ENCODE measurements around the gene DPP10.

The DPP10 gene

DNA sequence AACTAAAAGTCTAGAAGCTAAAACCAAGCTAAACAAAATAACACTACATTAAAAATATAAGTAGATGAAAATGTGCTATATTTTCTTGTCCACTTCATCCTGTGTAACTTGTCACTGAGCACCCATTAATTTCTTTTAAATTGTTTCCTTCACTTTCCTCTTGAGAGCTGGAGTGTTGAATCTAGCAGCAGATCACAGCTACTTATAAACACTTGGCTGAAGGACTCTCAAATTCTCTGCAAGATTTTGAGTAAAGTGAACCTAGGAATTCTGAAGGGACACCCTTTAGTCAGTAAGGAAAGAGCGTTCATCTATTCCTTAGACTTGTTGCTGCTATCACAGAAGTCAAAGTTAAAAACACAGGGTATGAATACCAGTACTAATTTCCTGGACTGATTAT lies 1163.9 kb downstream of the DPP10 start:
- DNase-seq, result no peak

DNA sequence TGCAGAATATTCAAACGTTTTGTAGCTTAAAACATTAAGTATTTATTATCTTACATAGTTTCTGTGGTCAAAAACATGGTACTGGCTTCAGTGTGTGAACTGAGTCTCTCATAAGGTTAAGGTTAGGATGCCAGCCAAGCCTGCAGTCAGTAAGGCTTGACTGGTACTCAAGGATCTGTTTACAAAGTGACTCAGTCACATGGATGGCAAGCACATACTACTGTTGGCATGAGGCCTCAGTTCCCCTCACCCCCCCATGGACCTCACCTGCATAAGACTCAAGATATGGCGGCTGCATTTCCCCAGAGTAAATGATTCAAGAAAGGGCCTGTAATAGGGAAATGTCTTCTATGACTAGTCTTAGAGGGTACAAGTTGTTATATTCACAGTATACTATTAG lies 1167.5 kb downstream of the DPP10 start:
- DNase-seq, result no peak

DNA sequence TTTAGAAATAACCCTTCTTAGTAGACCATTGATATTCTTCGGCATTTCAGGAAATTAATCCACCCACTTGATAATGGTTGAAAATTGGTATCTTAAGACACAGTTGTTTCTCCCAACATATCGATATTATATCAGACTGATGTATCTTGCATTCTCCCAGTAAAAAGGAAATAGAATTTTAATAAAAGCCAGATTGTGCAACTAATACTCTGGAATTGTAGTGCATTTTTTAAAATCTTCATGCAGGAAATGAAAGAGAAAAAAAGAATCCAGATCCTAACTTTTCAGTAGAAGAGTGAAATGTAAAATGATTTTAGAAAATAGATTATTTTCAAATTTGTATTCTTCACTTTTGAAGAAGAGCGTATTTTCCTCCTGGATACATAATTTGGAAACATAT lies 1168.4 kb downstream of the DPP10 start:
- no peak for DNase-seq

DNA sequence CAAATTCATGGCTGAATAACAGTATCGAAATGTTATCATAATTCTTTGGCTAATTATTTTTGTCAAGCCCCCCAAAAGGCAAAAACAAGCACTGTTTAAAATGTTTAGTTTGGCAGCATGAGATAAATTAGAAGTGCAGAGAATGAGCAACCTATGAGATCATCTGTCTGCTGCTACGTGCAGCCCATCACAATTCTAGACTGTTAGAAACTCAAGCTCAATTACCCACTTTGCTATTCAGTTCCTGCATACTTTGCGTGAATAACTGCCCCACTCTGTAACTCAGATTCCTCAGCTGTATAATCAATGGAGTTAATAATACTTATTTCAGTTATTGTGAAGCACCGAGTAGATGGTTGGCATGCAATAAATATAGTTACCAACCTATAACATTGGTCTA lies 1181.9 kb downstream of the DPP10 start:
- no peak for DNase-seq

DNA sequence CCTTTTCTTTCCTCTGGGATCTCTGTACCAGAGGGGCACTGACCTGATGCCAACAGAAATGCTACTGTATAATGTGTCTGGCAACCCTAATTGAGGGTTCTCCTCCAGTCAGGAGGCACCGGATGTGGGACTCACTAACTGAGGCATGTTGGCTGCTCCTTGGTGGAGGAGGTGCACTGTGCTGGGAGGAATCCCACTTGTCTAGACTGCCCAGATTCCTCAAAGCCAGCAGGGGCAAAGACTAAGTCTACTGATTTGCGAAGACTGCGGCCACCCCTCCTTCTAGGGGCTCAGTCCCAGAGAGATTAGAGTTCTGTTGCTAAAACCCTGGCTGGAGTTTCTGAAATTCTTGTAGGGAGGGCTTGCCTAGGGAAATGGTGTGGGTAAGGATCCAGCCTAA lies 1192.1 kb downstream of the DPP10 start:
- DNase-seq, result no peak

DNA sequence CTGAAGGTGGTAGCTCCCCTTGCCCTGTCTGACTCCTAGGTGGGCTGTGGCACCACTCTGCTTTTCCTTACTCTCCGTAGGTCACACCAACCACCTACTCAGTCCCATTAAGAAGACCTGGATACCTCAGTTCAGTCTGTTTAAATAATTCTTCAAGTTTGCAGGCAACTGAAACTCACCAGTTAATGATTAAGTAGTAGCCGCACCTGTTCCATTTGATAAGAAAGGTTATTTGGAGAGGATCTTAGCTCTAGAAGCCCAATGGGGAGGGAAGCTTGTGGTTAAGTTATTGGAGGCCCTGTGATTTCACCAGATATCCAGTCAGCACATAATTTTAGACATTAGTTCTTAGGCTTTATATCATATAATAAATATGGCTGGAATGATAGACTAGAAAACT lies 1193.0 kb downstream of the DPP10 start:
- DNase-seq, result no peak

DNA sequence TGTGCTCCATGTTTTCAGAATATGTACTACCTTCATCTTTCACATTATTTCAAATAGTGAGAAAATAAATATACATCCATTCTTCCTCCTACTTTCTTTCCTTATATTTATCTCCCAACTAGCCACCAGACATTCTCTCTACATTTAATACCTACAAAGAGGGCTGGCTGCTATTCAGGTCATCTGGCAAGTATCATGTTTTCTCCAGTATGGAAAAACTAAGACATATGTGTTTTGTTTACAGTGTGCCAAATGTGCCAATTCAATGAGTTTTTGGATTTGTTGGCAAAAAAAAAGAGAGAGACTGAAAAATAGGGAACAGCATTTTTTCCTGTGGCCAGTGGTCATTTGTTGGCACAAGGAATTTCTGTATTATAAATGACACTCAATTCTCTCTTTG lies 1207.3 kb downstream of the DPP10 start:
- DNase-seq, result no peak

DNA sequence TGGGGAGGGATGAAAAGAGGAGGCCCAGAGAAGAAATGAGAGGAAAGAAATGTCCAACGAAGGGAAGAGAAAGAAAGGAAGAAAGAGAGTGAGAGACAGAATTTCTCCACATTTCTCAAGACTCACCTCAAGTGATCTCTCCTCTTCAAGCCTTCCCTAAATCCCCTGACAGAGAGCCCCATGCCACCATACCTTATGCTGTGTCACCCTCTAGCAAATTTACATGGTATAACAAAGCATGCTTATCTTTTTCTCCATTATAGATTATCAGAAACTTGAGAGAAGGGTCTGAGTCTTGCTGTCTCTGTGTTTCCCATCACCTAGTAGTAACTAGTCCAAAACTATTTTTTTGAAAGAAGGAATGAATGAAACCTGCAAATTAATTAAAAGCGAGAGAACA lies 1208.4 kb downstream of the DPP10 start:
- DNase-seq, result no peak

DNA sequence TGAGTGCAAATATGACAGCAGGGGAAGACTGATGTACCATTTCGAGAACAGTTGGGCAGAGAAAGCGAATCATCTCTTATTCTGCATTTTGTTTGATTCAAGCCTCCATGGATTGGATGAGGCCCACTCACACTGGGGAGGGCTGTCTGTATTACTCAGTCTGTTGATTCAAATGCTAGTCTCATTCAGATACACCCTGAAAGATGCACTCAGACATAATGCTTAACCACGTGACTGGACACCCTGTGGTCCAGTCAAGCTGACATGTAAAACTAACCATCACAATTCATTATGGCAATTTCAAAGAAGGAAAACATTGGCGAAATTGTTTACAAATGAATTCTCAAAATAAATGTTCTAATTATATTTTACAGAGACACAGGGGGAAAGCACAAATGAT lies 1210.2 kb downstream of the DPP10 start:
- no peak for DNase-seq

DNA sequence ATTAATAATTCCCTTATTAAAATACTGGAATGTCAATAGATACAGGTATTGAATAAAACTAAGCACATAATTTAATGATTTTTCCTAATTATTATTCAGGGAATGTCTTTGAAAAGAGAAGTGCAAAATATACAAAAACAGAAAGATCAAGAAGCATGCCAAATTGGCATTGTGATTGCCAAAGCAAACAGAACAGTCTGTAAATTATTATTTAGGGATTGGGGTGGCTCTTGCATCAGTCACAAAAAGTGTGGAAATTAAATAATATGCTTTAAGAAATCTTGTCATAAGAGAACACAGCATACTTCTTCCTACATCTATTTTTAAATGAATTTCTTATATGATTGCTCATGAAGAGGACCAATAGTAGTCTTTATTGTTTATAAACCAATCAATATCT lies 1211.9 kb downstream of the DPP10 start:
- DNase-seq, result no peak

DNA sequence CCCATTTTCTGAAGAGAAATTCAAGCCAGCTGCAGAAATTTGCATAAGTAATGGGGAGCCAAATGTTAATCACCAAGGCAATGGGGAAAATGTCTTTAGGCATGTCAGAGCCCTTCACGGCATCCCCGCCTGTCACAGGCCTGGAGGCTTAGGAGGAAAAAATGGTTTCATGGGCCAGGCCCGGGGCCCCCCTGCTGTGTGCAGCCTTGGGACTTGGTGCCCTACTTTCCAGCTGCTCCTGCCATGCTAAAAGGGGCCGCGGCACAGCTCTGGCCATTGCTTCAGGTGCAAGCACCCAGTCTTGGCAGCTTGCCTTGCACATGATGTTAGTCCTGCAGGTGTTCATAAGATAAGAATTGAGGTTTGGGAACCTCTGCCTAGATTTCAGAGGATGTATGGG lies 1235.7 kb downstream of the DPP10 start:
- DNase-seq, result no peak

DNA sequence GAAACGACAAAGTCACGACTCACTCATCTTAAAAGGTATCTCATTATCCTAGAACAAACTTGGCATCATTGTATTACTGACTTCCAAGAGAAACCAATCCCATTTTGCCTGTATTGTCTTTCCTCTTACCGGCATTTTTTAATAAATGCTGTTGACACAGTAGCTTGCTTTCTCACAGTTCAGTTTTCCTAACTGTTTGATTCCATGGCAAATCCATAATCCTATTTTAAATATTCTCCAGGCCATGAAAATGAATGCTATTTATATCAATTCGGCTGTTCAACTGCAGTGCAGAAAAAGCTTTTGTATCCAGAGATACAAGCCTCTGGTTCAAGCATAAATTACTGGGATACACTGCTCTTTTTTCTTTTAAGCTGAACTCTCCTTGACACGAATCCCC lies 1241.9 kb downstream of the DPP10 start:
- DNase-seq, result no peak

DNA sequence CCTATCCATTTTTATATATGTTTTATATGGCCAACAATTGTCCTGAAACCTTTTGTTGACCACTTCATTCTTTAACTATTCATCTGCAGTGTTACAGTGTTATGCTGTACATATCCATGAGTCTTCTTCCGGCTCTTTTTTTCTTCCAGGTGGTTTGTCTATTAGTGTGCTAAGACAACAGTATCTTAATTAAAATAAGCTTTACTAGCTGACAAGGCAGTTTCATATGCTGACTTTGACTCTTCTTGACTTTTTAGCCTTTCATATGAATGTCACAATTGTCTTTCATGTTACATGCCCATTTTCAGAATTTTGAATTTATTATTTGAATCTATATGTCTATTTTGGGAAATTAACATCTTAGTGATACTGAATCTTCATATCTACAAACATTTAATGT lies 1249.0 kb downstream of the DPP10 start:
- DNase-seq, result no peak

DNA sequence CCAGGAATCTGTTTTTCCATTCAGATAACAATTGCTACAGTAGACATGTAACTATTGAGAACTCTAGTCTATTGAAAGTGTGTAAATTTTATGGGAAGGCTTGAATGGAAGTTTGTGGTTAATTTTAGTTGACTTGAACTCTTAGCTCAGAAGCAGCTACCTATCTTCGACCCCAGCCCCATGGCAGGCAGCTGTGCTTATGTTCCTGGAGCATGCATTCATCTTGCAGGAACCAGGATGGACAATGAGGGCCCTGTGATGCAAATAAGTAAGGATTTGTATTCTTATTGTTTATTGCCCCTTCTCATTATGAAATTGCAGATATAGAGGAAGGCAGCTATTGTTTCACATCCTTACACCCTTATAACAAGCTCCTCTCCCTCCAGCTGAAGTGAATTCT lies 1252.2 kb downstream of the DPP10 start:
- DNase-seq, result no peak

DNA sequence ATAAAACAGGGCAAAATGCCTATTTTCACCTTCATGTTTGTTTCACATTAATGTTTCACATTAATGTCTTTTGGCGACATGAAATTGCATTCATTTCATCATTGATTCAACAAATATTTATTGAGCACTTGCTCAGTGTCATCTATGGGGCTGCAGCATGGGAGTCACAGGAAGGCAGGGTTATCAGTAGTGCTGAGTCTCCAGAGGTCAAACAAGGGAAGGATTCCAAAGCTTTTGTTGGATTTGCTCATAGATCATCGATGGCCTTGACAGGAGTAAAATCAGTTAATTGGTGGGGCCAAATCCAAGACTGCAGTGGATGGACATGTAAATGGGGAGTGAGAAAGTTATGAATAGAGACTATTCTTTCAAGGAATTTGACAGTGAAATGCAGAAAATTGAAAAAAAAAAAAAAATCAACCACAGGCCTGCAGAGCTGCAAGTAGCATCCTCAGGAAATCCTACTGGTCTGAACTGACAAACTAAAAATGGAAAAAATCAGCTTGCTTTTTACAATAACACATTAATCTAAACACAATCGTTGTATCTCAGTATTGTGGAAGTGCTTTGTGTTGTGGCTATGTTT lies 1290.8 kb downstream of the DPP10 start:
- no peak for DNase-seq

DNA sequence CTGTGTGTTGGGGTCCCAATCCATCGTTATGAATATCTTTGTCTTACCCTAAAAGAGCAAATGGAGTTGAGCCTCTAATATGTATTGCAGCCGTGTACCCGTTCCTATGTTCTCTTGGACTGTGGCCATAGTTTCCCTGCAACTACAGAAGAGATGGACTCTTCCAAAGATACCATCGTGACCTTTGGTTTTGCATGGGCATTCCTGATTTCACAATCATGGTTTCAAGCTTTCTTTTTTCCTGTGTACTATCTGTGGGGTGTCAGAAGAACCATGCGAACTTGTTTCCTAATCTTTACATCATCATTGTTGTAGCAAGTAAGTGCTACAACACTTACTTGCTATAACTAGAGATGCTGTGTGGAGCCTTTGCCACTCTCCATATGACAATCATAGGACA lies 1295.7 kb downstream of the DPP10 start:
- DNase-seq, result no peak

DNA sequence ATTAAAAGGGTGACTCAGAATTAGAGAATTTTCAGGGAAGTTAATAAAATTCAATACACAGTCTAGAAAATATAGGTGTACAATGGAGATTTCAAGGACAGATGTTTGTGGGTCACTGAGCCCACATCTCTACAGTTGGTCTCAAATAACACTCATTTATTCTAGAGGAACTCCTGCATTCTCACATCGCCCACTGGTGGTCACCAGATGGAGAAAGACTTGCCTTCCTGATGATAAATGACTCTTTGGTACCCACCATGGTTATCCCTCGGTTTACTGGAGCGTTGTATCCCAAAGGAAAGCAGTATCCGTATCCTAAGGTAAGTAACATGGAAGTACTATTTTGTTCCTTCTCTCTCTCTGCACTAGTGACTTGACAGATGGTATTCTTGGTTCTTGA lies 1297.1 kb downstream of the DPP10 start:
- DNase-seq, result no peak

DNA sequence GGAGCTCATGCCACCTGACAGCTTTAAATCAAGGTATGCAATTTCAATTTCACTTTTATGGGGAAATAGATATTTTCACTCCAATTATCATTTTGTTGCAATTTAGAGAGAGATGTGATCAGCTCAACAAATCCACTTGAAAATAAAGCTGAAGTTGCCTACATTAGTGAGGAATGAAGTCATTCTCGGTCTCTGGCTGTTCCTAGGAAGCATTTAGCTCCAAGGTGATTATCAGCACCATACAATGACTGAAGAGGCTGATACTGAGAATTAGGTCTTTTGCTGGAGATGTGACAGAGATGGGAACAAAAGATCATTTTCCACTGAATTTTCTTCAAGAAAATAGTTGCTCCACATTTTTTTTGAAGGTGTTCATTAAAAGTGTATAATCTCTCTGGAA lies 1303.7 kb downstream of the DPP10 start:
- no peak for DNase-seq

DNA sequence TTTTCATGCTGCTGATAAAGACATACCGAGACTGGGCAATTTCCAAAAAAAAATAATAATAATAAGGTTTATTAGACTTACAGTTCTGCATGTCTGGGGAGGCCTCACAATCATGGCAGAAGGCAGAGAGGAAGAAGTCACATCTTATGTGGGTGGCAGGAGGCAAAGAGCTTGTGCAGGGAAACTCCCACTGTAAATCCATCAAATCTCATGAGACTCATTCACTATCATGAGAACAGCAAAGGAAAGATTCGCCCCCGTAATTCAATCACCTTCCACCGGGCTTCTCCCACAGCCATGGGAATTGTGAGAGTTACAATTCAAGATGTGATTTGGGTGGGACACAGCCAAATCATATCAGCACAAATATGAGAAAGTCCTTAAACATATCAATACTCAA lies 1314.8 kb downstream of the DPP10 start:
- DNase-seq, result no peak

DNA sequence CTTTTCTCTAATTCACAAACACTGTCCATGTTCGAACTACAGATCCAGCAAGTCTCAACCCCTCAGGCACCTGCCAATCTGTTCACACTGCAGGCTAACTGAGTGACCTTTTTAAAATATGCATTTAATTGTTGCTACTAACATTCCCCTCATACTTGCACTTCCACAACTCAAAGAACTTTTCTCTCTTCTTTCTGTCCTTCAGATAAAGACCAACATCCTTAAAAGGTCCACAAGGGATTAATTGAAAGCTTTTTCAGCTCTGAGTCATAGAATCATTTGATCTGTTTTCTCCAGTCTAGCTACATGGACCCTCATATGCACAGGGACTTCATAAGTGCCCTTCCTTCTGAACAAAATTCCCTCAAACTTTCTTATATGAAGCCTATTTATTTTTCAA lies 1321.2 kb downstream of the DPP10 start:
- no peak for DNase-seq

DNA sequence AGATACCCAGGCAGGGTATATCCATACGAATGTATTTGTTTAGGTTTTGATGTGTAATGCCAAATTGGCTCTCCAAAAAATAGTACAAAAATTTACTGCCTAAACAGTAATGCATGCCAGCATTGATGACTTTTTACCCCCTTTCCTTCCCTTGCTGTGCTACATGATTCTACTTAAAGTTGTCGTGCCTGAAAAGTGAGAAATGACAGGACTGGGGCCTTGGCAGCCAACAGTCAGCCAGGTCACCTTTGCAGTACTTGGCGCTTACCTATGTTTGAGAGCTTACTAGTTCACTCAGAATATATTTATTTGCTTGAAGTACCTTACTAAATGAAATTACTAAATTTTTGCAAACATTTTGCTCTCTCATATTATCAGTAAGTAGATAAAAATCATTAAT lies 1329.1 kb downstream of the DPP10 start:
- DNase-seq, result no peak

DNA sequence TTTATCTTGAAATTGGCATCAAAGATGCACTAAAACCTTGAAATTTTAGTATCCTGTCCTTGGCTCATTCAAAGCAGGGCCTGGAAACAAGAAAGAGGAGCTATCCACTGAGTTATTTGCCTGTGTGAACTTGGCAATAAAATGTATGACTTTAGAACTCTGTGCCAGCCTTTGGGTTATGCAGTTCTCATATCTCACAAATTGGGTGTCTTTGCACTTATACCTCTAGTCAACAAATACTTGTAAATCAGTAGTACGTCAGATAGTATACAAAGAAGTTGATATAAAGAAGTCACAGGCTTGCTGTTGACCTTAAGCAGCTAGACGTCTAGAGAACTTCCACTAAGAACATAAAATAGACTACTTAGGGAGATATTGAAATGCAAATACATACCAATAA lies 1331.9 kb downstream of the DPP10 start:
- no peak for DNase-seq

DNA sequence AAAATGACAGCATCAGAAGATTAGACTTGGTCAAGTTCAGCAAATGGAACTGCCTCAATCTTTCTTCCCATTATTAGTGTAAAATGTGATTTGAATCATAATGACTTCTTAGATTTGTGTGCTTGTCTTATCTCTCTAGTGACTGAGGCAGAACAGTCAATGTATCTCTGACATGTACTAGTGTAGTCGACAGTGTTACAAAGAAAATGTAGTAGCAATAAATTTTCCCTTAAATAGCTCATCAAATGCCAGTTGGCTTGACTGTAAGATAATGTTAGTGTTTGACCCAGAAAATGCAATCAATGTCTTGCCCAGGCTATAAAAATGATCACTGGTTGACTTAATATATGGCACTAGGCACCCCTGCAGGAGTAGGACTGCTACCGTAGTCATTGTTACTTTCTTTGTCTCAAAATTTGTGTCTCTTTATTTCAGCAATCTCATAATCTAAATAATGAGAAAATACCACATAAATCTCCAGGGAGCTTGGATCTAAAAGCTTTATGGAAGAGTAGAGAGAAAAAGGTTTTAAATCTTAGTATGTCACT lies 1336.7 kb downstream of the DPP10 start:
- no peak for DNase-seq

DNA sequence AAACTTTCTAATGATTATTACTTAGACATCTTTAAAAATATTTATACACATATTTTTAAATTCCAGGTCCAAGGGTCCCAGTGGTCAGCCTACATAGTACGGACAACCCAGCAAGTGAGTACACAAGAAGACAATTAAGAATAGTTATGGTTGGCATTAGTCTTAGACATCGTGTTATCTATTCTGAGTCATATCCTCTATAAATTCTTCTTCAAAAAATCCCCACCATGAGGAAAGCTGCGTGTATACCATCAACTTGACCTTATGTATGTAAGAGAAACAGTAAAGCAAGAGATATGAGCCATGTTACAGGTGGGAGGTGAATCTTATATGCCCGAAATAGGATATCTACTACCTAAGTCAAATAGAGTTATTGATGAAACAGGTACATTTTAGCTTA lies 1339.8 kb downstream of the DPP10 start:
- DNase-seq, result no peak

DNA sequence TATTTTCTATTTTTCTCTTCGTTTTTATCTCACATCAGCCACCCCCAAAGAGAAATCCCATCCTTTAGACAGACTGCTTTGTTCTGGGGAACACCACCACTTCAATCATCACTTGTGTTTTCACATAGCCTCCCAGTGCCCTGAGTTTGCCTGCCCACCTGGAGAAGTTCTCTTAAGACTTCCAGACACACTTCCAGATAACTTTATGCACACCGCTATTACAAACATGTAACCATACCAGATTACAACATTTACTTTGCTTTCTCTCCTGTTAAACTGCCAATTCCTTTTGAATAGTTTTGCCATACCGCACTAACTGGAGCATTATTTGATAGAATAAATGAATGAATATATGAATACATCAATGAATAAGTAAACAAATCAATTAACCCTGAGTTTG lies 1353.6 kb downstream of the DPP10 start:
- DNase-seq, result no peak

DNA sequence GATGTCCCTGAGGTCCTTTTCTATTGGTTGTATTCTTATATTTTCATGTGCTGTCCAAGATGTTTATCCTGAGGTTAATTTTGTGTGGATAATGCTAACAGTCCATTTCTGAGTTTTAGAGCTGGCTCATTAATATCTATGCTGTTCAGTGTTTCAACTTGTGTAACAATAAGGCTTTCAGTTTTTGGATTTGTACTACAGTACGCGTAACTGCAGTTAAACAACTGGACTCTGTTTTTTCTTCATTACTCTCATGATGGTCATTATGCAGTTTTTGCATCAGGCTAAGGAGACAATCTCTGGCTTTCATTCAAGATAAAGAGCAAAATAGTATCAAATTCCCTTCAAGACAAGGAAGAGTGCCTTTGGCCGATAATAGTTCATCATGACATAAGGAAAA lies 1364.8 kb downstream of the DPP10 start:
- no peak for DNase-seq

All from NCI-H774 (cell line).